GM19324 (cell line): ENCODE results near the gene ORC1.

Experiments
- ATAC-seq: cut with Tn5 transposase; IDR thresholded peaks from one replicate; pipeline ENCODE4 v1.9.1; 2021; ENCODE audit warnings: mild to moderate bottlenecking, moderate library complexity; ENCODE audit not compliant: unreplicated experiment, low FRiP score

ORC1 gene

GRCh38 chr1:52404116-52404974 lies at the start of gene ORC1, which contains the start of gene PRPF38A:
Gene ORC1 (minus strand): TSS chr1:52404423. CDS start chr1:52402223, 2,200 bp downstream.
Gene PRPF38A (plus strand): TSS chr1:52404602. CDS start chr1:52404750, 148 bp downstream.
- ATAC-seq, result peak; percentile 90

- no peak for ATAC-seq
Measured at GRCh38 chr1:52444463-52444862, 40.2 kb upstream of the ORC1 start.

- no peak for ATAC-seq
Measured at GRCh38 chr1:52439976-52440375, 35.8 kb upstream of the ORC1 start.

DNA sequence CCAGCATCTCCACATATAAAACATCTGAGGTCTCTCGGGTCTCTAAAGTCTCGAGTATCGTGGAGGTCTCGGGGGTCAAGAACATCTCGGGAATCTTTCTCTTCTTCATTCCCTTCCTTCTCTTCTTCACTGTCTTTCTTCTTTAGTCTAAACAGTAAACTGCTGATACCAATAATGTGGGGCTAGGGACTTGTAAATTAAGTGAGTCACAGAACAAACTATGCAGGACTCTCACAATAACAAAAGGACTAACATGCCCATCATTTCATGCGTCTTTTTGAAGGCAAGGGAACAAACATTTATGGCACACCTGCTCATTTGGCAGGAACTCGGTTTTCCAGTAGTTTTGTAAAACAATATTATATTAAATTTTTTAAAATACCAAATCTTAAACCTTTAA lies 32.6 kb upstream of the ORC1 start:
- ATAC-seq, result no peak

GRCh38 chr1:52435650-52436049 lies 31.4 kb upstream of the ORC1 start:
- no peak for ATAC-seq

- ATAC-seq, result no peak
Measured at GRCh38 chr1:52435211-52435610, 31.0 kb upstream of the ORC1 start.

DNA sequence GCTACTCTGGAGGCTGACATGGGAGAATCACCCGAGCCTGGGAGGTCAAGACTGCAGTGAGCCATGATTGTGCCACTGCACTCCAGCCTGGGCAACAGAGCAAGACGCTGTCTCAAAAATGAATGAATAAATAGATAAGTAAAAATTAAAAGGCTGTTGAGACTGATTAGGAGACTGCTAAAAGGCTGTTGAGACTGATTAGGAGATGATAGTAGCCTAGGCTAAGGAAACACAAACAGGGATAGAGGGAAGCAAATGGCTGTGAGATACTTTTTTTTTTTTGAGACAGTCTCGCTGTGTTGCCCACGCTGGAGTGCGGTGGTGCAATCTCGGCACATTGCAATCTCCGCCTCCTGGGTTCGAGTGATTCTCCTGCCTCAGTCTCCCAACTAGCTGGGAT lies 28.6 kb upstream of the ORC1 start:
- no peak for ATAC-seq

- ATAC-seq, result no peak
Measured at GRCh38 chr1:52427152-52427551, 22.9 kb upstream of the ORC1 start.

GRCh38 chr1:52426371-52426770 lies 22.1 kb upstream of the ORC1 start:
- ATAC-seq, result no peak

GRCh38 chr1:52424813-52425212 lies 20.6 kb upstream of the ORC1 start:
- ATAC-seq, result no peak

- no peak for ATAC-seq
Measured at GRCh38 chr1:52424231-52424636, 20.0 kb upstream of the ORC1 start.

DNA sequence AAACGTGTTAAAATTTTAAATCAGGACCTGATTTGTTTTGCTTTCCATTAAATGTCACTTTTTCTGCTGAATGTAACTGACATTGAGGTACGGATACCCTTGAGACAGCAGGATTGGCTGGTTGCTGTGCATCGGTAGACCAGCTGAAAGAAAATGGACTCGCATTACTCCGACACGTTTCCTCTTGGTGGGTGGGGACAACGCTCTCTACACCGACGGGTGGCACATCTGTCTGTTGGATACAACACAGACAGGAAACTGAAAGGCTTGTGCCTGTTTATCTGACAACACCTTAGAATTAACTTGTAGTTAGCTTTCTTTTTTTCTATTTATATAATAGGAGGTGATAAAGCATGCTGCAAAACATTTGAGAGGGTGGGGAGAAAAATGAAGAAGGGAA lies 19.5 kb upstream of the ORC1 start:
- ATAC-seq, result no peak

DNA sequence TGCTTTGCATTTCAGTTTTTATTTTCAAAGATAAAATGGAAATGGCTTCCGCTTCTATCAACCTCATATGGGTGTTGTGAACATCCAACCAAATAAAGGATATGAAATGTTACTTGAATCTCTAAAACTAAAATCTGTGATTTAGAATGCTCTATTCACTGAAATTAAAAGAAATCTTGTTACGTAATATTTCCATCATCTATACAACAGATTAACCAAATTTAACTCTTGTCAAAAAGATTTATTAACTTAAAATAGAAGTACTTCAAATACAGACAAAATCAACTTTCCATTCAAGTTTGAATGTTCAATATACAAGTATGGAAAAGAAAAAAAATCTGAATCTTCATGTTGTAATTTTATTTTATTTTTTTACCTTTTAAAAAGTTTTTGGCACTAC lies 18.8 kb upstream of the ORC1 start:
- ATAC-seq, result no peak

DNA sequence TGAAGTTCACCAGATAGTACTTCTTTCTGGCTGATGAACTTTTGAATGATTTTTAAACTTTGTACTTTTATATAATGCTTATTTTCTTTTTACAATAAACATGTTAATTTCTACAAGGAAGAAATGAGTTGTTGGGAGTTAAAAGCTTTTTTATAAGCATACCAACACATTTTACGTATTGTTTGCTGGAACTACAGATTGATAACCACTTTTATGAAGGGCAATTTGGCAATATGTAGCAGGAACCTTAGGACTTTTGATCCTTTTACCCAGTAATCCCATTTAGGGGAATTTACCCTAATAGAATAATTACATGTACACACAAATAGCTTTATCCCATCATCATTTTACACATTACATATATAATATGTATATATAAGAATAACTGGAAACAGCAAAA lies 16.5 kb upstream of the ORC1 start:
- ATAC-seq, result no peak

DNA sequence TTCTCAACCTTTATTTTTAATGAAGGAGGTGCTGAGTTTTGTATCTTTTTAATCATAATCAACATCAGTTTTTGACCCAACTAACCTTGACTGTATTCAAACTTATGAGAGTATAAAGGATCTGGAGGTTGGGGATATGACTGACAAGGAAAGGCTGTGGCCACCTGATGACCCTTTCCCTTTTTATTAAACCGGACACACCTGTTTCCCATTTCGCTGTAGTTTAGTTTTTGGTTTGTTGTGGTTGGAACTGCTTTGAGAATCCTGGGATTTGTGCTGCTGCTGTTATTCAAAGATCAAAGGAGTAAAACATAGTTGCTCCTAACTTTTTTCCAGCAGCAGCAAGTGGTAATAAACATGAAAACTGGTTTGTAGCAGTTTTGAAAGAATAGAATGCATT lies 12.6 kb upstream of the ORC1 start:
- no peak for ATAC-seq

DNA sequence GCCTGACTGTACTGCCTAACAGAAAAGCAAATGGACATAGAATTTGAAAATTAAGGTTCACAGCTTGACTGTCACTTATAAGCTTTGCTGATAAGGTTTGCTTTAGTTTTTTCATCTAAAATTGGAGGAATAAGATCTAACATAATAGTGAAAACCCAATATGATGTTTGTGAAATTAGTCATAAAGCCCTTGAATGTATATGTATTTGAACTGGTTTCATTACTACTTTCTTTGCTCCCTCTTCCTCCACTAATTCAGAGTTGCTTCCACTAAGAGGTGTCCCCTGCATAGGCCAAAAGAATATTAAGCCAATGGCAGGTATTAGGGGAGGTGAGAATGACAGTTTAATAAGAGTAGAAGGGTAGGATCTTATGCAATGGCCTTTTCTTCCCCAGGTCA lies 10.7 kb upstream of the ORC1 start:
- no peak for ATAC-seq

- ATAC-seq, result no peak
Measured at GRCh38 chr1:52413410-52413989, 9.3 kb upstream of the ORC1 start.

DNA sequence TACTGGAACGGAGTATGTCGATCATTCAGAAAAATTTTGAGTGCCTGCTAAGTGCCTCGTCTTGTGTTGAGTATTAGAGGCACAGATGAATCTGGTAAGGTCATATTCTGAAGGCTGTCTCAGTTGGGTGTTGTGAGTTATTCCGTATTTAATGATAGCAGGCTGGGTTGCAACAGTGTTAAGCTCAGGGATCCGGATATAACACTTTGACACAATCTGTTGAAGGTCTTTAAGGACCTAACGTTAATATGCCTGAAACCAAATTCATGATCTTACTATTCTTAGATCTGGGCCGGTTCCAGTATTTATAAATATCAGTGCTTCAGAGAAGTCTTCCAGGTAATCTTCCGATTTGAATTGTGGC lies 734 bp upstream of the ORC1 start:
- no peak for ATAC-seq

- ATAC-seq, result peak; percentile 18
Measured at GRCh38 chr1:52403566-52404115, 582 bp downstream of the ORC1 start.

GRCh38 chr1:52402860-52403240 lies 1.4 kb downstream of the ORC1 start:
- ATAC-seq, result no peak

DNA sequence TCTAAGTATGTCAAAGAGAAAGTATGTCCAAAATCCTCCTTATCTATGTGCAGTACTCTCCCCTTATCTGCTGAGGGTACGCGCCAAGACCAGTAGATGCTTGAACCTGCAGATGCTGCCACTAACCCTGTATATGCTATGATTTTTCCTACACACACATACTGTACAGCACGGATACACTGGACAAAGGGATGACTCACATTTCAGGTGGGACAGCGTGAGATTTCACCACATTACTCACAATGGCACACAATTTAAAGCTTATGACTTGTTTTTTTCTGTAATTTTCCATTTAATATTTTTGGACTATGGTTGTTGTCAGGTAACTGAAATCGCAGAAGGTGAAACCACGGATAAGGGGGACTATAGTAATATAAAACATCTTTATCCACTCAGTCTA lies 4.1 kb downstream of the ORC1 start:
- ATAC-seq, result no peak

DNA sequence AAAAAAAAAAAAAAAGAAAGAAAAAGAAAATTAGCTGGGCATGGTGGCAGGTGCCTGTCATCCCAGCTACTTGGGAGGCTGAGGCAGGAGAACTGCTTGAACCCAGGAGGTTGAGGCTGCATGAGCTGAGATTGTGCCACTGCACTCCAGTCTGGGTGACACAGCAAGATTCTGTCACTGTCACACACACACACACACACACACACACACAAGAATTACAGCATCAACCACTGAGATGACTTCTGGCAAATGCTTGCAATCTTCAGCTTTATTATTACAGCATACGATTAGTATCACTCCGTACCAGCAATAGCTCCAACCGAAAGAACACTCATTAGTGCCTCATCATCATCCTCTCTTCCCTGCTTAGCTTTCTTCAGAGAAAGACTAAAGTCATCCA lies 4.6 kb downstream of the ORC1 start:
- no peak for ATAC-seq
